ENCODE data around the gene FFAR2.
"Not testable (repeated sequence)": the region's sequence is repeated elsewhere in the genome, so short reads cannot be mapped to it uniquely, and the experiment has no call there.

FFAR2 gene

DNA sequence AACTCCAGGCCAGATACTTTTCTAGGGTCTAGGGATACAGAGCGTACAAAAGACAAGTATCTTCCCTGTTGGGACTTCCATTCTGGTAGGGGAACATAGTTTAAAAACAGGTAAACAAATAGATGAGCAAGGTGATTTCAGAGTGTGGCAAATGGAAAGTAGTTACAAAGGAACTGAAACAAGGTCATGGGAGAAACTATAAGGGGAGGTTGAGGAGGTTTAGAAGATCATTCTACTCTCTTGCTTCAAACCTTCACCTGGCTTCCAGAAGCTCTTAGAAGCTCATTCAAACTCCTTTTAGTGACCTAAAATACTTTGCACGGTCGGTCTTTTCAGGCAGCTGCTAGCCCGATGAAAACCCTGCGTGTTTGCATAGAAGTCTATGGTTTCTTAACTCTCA lies 9.1 kb downstream of the FFAR2 start:
- DNase-seq (ENCODE audit: low spot score): no peak

DNA sequence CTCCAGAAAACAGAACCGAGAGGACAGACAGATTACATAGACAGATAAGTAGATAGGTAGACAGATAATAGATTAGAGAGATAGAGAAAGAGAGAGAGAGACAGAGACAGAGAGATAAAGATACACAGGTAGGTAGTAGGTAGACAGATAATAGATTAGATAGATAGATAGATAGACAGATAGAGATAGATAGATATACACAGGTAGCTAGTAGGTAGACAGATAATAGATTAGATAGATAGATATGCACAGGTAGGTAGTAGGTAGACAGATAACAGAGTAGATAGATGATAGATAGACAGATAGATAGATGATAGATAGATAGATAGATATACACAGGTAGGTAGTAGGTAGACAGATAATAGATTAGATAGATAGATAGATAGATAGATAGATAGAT lies 10.1 kb downstream of the FFAR2 start:
- DNase-seq (ENCODE audit: low spot score): no peak

DNA sequence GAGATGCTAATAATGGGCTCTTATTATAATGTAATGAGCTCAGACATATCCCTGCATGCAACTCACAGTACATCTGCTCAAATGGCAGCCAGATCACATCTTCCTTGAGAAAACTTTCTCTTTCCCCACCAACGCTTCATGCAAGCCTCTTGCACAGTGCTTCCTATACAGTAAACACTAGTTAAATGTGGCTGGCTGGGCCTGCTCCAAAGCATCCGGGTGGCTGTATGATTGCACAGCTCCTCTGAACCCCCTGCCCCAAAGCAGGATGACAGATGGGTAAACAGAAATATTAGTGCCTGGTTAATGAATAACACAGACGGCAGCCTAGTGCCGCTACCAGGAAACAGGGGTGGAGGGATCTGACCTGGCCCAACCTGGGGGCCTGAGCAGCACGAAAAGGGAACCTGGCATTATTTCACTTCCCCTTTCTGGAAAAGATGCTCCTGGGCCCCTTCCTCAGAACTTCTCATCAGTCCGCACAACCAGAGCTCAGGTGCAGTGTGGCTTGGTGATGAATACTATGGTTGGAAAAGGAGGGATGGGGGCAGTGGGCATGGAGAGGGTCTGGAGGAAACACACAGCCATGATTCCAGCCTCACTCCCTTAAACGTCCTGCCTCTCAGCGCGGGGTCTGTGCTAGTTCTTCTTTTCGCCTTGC lies 10.8 kb downstream of the FFAR2 start:
- DNase-seq (ENCODE audit: low spot score): no peak

DNA sequence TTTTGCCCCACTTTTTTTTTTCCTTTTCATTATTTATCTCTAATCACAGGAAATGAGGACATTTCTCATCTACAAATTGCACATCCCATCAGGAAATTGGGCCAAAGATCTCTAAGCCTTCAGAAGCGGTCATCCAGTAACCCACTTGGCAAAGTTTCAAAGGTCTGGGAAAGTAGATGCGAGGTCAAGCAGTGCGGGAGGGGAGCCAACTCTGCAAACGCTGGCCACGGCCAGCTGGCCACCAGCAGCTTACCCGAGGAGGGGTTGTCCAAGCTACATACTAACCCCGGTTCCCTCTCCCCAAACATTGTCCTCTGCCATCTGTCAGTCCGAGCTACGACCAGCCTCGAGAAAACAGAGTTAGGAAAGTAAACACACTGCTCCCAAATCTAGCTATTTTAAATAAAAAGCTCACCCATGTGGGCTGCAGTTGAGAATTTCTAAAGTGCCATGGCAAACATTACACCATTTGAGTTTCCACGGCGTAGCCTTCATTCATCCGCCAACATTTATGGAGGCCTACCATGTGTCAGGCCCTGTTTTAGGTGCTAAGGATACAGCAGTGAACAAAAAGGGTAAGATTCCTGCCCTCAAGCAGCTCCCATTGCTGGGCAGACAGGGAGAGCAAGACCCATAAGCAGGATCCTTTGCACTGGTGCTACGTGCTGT lies 11.5 kb downstream of the FFAR2 start:
- no peak for DNase-seq (ENCODE audit: low spot score)

DNA sequence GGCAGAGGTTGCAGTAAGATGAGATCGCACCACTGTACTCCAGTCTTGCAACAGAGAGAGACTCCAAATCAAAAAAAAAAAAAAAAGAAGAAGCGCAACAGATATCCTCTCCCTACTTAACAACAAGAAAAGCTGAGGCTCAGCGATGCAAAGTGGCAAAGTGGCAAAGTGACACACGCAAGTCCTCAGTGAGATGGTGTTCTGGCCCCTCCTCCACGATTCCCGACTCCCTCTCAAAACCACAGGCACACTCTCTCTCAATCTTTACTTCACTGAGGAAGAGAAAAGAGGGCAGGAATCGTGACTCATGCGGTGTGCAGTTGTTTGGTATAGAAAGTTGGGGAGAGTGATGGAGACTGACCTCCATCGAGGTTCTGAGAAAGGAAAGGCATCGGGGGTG lies 12.6 kb downstream of the FFAR2 start:
- no peak for DNase-seq (ENCODE audit: low spot score)

DNA sequence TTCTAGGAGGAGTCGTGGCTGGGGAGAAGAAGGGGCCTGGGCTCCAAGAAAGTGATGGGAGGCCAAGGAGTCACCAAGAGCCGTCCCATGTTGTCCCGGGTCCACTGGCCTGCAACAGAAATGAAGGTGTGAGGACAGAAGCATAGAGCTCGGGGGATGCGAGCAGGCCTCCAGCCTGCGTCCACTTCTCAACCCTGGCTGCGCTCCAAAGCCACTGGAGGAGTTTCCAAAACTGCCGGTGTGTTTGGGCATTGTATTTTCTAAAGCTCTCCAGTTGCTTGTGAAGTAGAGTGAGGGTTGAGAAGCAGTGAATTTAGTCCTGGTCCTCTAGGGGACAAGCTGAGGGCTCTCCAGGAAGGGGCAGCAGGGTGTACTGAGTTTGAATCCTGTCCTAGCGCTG lies 13.0 kb downstream of the FFAR2 start:
- DNase-seq (ENCODE audit: low spot score): no peak

DNA sequence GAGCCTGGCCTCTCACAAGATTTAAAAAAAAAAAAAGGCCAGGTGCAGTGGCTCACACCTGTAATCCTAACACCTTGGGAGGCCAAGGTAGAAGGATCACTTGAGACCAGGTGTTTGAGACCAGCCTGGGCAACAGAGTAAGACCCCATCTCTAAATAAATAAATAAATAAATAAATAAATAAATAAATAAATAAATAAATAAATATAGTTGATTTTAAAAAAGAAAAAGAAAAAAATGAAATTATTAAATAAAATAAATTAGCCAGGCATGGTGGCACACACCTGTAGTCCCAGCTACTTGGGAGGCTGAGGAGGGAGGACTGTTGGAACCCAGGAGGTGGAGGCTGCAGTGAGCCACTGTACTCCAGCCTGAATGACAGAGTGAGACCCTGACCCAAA lies 13.7 kb downstream of the FFAR2 start:
- not testable (repeated sequence) for DNase-seq (ENCODE audit: low spot score)

DNA sequence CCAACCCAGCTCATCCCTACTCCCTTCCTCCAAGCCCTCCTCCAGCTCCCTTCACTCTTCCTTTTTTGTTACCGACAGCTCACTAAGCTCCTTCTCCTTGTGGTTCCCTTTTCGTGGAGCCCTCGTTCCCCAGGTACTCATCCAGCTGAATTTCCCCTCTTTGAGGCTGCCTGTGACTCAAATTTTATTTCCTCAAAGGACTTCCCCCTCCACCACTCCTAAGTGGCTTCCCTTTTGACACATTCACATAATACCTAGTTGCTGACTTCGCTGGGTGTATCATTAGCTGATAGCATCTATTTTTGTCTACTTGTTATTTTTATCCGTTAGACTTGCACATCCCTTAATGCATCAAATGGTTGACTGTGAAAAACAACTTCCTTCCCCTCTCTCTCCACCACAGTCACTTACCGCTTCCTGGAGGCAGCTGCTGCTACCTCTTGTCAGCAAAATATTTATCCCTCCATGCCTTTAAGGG lies 14.5 kb downstream of the FFAR2 start:
- DNase-seq (ENCODE audit: low spot score): no peak

DNA sequence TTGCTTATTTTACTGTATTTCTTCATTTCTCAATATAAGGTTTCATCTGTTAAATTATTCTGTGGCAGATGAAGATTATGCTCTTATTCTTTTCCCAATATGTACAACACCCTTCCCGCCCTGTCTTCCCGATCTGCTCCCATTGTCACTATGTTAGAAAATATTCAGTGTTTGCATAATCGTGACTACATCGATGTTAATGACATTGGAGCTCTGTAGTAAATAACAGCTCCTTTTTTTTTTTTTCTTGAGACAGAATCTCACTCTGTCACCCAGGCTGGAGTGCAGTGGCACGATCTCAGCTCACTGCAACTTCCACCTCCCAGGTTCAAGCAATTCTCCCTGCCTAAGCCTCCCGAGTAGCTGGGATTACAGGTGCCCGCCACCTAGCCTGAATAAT lies 14.9 kb downstream of the FFAR2 start:
- DNase-seq (ENCODE audit: low spot score): not testable (repeated sequence)

DNA sequence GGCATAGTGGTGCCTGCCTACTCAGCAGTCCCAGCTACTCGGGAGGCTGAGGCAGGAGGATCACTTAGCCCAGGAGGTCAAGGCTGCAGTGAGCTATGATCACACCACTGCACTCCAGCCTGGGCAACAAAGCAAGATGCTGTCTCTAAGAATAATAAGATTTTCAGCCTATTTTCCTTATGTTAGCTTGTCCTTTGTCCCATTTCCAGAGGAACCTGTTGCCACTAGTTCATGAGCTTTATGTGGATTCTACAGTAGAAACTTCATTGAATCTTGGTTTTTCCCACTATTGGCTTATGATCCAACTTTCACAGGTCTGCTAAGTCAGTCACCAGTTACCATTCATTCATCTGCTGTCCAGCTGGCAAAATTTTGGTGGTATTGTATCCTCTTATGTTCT lies 18.2 kb downstream of the FFAR2 start:
- DNase-seq (ENCODE audit: low spot score): no peak

DNA sequence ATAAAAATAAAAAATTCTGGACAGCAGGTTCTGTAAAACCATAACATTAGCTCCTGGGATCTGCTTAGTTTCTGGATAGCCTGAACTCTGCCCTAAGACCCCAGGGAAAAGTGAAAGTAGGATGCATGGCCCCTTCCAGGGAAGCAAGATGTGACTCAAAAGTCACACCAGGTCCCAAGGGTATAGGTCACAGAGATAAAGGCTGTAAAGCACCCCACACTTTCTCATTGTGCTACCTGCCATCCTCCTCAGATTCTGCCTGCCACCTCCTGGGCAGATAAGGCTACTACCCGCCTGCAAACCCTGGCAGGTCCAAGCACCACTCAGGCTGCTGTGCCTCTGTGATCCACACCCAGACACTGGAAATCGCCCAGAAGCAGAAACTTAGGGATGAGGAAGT lies 20.6 kb downstream of the FFAR2 start:
- DNase-seq (ENCODE audit: low spot score): peak; percentile 54

DNA sequence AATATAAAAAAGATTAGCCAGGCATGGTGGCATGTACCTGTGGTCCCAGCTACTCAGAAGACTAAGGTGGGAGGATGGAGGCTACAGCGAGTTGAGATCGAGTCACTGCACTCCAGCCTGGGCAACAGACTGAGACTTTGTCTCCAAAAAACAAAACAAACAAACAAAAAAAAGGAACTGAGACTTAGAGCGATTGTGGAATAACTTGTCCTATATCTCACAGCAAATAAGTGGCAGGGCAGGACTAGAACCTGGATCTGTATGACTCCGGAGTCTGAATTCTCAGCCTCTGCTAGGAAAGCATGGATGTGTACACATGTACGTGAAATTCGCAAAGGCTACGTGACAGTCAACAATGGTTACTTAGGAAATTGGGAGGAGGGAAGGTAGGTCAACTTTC lies 22.1 kb downstream of the FFAR2 start:
- DNase-seq (ENCODE audit: low spot score): no peak

DNA sequence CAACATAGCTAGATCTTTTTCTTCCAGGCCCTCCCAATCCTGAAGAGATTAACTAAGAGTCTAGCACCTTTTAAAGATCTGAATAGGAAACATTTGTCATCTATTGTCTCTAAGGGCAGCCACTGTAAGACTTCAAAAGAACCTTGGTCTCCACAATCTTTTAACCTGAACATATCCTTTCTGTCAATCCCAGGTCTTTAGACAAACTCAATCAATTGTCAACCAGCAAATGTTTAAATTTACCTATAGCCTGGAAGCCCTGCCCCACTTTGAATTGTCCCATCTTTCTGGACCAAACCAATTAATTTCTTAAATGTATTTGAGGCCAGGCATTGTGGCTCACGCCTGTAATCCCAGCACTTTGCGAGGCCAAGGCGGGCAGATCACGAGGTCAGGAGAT lies 23.0 kb downstream of the FFAR2 start:
- not testable (repeated sequence) for DNase-seq (ENCODE audit: low spot score)

DNA sequence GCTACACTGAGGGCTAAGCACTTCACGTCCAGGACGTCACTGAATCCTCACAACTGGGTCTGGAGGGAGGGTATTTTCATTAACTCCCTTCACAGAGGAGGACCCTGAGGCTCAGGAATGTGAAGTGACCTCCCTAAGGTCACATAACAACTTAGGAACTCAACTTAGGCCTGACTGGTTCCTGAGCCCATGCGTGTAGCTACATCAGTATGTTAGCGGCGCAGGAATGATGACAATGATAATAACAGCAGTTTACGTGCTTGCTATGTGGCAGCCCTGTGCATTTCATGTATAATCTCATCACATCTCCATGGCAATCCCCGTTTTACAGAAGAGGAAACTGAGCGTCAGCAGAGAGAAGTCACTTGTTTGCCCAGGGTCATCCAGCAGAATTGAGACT lies 23.9 kb downstream of the FFAR2 start:
- DNase-seq (ENCODE audit: low spot score): no peak

DNA sequence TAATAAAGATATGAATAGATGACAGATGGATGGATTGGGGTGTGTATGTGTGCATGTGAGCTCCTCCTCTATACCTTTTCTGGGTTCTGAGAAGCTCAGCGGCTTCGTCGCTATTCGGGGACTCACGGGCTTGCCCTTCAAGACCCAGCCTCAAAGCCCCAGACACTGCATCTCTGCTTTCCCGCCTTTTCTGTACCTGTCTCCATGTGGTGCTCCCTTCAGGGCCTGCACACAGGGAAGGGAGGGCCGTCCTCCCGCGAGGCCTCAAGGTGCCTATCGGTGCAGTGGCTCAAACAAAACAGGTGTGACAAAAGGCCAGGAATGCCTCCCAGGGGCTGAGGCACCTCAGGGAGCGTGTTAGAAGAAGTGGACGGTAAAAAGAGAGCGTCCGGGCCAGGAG lies 26.0 kb downstream of the FFAR2 start:
- DNase-seq (ENCODE audit: low spot score): no peak

DNA sequence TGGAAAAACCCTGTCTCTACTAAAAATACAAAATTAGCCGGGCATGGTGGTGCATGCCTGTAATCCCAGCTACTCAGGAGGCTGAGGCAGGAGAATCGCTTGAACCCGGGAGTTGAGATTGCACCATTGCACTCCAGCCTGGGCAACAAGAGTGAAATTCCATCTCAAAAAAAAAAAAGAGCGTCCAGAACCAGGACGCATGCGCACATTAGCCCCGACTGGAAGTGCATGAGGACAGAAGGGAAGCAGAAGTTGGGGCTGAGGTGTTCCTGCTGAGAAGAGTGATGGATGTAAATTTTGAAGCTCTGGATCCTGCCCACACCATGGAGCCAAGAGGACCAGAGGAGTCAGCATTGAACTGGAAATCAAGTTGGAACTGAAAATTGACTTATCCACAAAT lies 26.5 kb downstream of the FFAR2 start:
- DNase-seq (ENCODE audit: low spot score): not testable (repeated sequence)

DNA sequence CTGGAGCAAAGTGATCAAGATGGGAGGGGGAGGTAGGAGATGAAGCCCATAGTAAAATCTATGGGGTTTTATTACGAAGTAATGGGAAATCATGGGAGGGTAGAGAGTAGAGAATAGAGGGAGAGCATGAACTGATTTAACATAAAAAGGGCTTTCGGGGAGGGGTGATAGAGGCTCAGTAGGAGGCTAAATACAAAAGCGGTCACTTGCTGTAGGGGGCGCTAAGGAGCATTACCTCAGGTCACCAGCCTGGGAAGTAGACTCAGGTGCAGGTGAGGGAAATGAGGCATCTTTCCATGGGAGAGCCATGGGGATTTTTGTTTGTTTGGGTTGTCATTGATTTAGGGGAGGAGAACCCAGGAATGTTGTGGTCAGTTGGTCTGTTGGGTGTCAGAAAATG lies 28.1 kb downstream of the FFAR2 start:
- no peak for DNase-seq (ENCODE audit: low spot score)

DNA sequence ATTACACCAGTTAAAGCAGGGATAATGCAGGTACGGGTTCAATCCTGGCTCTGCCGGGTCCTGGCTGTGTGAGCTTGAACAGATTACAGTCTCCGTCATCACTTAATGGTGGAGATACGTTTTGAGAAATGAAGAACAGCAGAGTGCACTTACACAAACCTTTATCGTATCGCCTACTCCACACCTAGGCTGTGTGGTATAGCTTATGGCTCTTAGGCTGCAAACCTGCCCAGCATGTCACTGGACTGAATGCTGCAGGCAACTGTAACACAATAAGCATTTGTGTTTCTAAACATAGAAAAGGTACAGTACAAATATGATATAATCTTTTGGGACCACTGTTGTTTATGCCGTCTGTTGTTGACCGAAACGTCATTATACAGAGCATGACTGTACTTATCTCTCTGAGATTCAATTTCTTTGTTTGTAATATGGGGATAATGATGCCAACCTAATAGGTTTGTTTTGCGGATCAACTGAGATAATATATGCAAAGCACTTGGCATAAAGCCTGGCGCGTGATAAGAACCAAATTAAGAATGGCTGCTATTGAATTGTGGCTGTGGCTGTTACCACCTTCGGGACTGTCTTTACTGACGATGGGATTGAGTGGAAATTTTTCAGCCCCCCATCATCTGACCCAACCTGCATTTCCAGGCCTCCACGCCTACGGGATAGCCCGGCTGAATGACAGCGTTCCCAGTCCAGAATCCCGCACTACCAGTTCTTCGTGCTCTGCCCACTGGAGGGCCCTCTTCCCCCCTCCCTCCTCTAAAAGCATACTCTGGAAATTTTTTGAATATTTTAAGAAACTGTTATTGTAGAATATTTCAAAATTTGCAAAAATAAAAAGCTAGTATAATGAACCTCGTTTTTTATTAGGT lies 31.0 kb downstream of the FFAR2 start:
- DNase-seq (ENCODE audit: low spot score): no peak

DNA sequence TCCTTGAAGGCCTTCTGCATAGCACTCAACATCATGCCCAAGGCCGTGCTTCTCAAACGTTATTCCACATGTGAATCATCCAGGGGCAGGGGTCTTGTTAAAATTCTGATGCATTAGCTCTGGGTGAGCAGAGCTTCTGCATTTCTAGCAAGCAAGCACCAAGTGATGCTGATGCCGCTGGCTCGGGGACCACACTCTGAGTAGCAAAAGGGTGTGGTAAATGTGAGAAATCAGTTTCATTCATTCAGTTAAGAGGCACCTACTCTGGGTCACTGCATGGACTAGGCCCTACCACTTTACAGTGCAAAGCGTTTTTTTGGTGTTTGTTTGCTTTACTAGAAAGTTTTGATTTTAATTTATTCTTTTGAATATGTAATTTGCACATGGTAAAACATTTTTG lies 35.0 kb downstream of the FFAR2 start:
- DNase-seq (ENCODE audit: low spot score): no peak

DNA sequence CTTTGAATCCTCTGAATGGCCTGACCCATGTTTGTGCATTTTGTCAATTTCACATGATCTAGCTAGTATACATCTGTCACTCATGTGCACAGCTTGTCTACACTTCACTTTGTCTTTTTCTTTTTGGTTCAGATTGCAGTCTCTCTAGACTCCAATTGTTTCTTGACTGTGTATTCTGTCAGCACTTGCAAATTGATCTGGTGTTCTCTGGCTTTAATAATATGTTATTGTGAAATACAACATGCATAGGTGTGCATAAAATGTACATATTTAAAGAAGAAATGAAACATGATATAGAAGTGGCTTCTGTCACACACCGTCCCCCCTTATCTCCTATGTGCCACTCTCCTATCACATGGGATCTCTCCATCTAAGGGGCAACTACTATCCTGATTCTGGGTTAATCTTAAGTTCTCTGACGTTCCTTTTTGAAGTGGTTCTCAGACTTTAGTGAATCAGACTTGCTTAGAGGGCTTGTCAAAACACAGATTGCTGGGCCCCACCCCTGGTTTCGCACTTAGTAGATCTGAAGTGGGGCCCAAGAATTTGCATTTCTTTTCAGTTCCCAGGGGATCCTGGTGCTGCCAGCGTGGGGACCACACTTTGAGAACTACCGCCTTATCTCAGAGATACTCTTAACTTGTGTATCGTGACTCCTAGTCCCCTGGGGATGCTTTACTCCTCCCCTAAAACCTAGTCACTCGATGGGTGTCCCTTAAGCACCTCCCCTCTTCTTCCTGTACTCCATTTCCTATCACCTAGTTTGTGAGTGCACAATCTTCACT lies 36.4 kb downstream of the FFAR2 start:
- no peak for DNase-seq (ENCODE audit: low spot score)

DNA sequence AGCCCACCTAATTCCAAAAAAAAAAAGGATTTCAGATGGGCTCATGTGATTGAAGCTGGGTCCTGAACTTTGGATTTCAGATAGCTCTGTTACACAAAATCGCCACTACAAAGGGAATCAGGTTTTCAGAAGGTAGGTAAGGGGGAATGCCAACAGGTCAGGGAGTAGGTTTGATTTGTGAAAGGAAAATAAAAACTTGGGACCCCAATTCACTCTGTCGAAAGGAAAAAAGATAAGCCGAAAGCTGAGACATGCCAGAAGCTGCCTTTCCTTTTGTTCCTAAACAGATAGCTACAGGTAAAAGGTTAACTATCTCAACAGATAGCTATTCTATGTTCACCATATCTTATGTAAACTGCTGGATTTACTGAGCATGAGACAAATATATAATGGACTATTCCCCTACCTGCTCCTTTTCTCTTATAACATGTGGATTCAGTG lies 38.2 kb downstream of the FFAR2 start:
- DNase-seq (ENCODE audit: low spot score): no peak

DNA sequence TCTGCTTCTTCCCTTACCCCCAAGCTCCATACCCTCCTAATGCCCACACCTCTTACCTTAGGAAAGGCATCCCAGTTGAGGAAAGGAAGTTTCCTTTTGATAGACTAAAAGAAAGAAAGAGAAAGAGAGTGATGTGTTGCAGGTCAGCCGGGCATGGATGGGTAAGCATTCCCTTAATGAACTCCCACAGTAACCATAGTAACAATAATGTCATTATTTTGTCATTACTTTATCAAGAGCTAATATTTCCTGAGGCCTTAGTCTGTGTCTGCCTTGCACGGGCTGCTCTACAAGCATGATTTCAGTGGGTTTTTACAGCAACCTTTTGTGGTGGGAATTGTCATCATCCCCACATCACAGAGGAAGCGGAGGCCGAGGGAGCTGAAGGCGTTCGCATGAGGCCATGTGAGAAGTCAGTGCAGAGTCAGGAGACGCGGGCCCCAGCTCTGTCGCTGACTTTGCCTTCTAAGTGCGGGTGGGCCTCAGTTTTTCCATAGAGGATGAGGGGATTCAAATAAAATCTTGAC lies 39.7 kb downstream of the FFAR2 start:
- no peak for DNase-seq (ENCODE audit: low spot score)

All from GM03348 (cell line).